Measurements from ENCODE around the gene ITGA5.

DNA sequence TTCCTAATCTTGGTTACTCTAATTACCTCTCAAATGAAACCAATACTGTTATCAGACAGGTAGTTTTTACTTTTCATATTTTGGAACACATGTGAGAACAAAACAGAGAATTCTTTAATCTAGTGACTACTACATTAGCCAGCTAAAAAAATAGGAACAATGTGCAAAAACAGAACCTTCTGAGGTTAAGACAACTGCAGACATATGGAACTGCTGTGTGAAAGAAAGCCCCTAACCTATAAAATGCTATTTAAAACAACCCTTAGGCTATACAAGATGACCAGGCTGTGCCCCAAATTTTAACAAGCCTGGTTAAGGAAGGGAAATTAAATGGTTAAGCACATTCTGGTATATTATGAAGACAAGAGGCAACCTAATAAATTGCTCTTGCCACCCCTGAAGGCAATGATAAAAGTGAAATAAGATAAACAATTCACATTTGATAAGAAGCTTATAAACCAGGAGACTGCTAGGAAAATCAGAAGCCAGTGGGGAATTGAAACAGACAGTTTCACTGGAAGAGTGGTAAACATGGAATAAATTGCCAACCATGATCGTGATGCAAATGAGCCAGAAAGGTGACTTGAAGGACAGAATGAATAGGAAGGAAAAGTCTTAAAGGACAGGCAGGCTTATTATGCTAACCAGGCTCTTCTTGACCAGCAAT is 46.9 kb upstream of the ITGA5 start:
- TF ChIP-seq POLR2AphosphoS5 (IDR thresholded peaks at IDR 0.05; ENCODE audit: low read depth, low read length): no peak
- TF ChIP-seq POLR2A (IDR thresholded peaks at IDR 0.05; ENCODE audit: low read depth, low read length): no peak

Measured in GM12891 (cell line).